ENCODE data around the gene CNTNAP2. TPM values are rescaled to one million over a fixed set of nuclear protein-coding genes. Genes with fewer than 3 reads are reported as not detected.
"Not testable (repeated sequence)": the region's sequence is repeated elsewhere in the genome, so short reads cannot be mapped to it uniquely, and the experiment has no call there.

The CNTNAP2 gene
- total and polyA plus RNA-seq, 2 experiments from 2014 or later: not detected

DNA sequence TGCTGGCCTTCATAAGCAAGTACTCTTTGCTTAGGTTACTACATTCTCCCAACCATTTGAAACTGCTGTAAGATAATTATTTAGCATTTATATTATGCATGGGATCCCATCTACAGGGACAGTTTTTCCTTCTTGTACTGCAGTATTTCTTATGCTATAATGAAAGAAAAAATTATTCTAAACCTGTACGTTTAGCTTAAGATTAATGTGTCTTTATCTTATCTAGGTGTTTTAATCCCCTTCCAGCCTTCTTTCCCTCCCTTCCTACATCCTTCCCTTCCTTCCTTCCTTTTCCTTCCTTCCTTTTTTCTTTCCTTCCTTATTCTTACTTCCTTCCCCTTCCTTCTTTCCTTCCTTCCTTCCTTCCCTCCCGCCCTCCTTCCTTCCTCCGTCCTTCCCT lies 778.3 kb downstream of the CNTNAP2 start:
- Histone ChIP-seq H3K79me2 (ENCODE audit: insufficient read depth) (no peaks in the 10 kb centered on the region), H3K4me2 (ENCODE audit: unreplicated experiment) (no peak overlapping the region), H4K20me1 (ENCODE audit: insufficient read depth) (no peaks in the 10 kb centered on the region), H3K4me1 (ENCODE audit: insufficient read depth) (no peaks in the 10 kb centered on the region), H3K27me3 (replicated peaks; ENCODE audit: insufficient read depth) (no peaks in the 10 kb centered on the region), H3K27ac (no peak overlapping the region), H3F3A (ENCODE audit: insufficient read depth) (no peaks in the 10 kb centered on the region), H3K9ac (no peak overlapping the region), H3K4me3 (no peak overlapping the region), H3K9me3 (ENCODE audit: low read depth) (no peaks in the 10 kb centered on the region), H2AFZ (no peak overlapping the region), H3K9me2 (ENCODE audit: insufficient read depth) (no peaks in the 10 kb centered on the region), H3K36me3 (ENCODE audit: low read depth) (no peaks in the 10 kb centered on the region)
- in situ Hi-C loops (cut with MboI): no loop called here
- no peak for TF ChIP-seq EZH2phosphoT487 (IDR thresholded peaks at IDR 0.05; ENCODE audit: insufficient read depth, low read depth)
- TF ChIP-seq EZH2 (IDR thresholded peaks at IDR 0.05; ENCODE audit: insufficient read depth, poor library complexity, severe bottlenecking): no peak
- 37 to 62% methylated on average over 3 of the region's 3 CpGs for WGBS, 2 experiments (ENCODE audit: low coverage in 1 of 2, low lambda C conversion rate in 2 of 2, missing lambda C conversion rate in 2 of 2)
- DNase-seq: no peak

DNA sequence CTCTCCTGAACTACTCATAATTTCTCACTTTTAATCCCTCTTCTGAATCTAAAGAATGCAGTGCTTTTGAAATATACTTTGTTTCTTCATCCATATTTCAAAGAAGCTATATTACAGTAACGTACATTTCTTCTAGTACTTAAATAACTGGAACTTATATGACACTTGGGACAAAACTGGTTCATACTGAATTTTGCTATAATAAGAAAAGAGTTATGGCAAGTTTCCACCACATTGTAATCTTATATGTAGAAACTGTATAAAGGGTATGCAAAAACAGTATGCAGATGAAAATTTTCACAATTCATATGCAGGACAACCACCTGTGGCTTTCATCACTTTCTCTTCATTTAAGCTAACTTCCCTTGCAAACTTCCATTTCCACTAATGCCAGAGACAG lies 785.7 kb downstream of the CNTNAP2 start:
- Histone ChIP-seq H3K9me2 (ENCODE audit: insufficient read depth) (no peaks in the 10 kb centered on the region), H3K4me2 (ENCODE audit: unreplicated experiment) (no peak overlapping the region), H3K9me3 (ENCODE audit: low read depth) (no peaks in the 10 kb centered on the region), H3K27me3 (replicated peaks; ENCODE audit: insufficient read depth) (no peaks in the 10 kb centered on the region), H4K20me1 (ENCODE audit: insufficient read depth) (no peaks in the 10 kb centered on the region), H3K4me3 (no peak overlapping the region), H3K79me2 (ENCODE audit: insufficient read depth) (no peaks in the 10 kb centered on the region), H3K36me3 (ENCODE audit: low read depth) (no peaks in the 10 kb centered on the region), H3K9ac (no peak overlapping the region), H2AFZ (no peak overlapping the region), H3K4me1 (ENCODE audit: insufficient read depth) (no peaks in the 10 kb centered on the region), H3K27ac (no peak overlapping the region), H3F3A (ENCODE audit: insufficient read depth) (no peaks in the 10 kb centered on the region)
- WGBS, 2 experiments (ENCODE audit: low coverage in 1 of 2, low lambda C conversion rate in 2 of 2, missing lambda C conversion rate in 2 of 2): 15 to 29% methylated on average over 1 of the region's 1 CpG
- no peak for TF ChIP-seq EZH2 (IDR thresholded peaks at IDR 0.05; ENCODE audit: insufficient read depth, poor library complexity, severe bottlenecking)
- TF ChIP-seq EZH2phosphoT487 (IDR thresholded peaks at IDR 0.05; ENCODE audit: insufficient read depth, low read depth): no peak
- in situ Hi-C loops (cut with MboI): no loop called here
- DNase-seq: no peak

DNA sequence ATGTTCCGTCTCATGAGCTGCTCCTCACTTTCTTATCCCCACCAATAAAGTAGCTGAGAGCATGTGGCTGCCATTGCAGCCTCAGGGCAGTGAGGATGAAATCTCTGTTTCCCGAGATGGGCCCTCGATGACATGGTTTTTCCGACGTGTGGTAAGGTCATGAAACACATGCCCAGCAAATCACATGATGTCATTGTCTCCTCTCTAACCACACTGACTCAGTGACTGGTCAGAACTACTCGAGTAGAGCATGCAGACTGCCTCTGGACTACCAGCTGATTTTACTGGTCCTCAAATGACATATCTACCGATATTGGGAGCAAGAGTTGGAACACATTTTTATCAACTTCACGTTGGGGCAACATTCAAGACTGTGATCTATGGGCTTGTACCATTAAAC lies 786.1 kb downstream of the CNTNAP2 start:
- no peaks in the 10 kb centered on the region for H3K79me2 ChIP-seq (ENCODE audit: insufficient read depth)
- no peaks in the 10 kb centered on the region for H4K20me1 ChIP-seq (ENCODE audit: insufficient read depth)
- no peaks in the 10 kb centered on the region for H3K9me2 ChIP-seq (ENCODE audit: insufficient read depth)
- peak; percentile 1 for DNase-seq
- WGBS, 2 experiments (ENCODE audit: low coverage in 1 of 2, low lambda C conversion rate in 2 of 2, missing lambda C conversion rate in 2 of 2): 23 to 25% methylated on average over 8 of the region's 8 CpGs
- H3F3A ChIP-seq (ENCODE audit: insufficient read depth): no peaks in the 10 kb centered on the region
- no peak overlapping the region for H3K9ac ChIP-seq
- in situ Hi-C loops (cut with MboI): no loop called here
- no peaks in the 10 kb centered on the region for H3K27me3 ChIP-seq (replicated peaks; ENCODE audit: insufficient read depth)
- H2AFZ ChIP-seq: no peak overlapping the region
- TF ChIP-seq EZH2 (IDR thresholded peaks at IDR 0.05; ENCODE audit: insufficient read depth, poor library complexity, severe bottlenecking) (no peak), EZH2phosphoT487 (IDR thresholded peaks at IDR 0.05; ENCODE audit: insufficient read depth, low read depth) (no peak)
- no peak overlapping the region for H3K4me2 ChIP-seq (ENCODE audit: unreplicated experiment)
- no peaks in the 10 kb centered on the region for H3K9me3 ChIP-seq (ENCODE audit: low read depth)
- H3K27ac ChIP-seq: no peak overlapping the region
- H3K4me1 ChIP-seq (ENCODE audit: insufficient read depth): no peaks in the 10 kb centered on the region
- no peaks in the 10 kb centered on the region for H3K36me3 ChIP-seq (ENCODE audit: low read depth)
- no peak overlapping the region for H3K4me3 ChIP-seq

DNA sequence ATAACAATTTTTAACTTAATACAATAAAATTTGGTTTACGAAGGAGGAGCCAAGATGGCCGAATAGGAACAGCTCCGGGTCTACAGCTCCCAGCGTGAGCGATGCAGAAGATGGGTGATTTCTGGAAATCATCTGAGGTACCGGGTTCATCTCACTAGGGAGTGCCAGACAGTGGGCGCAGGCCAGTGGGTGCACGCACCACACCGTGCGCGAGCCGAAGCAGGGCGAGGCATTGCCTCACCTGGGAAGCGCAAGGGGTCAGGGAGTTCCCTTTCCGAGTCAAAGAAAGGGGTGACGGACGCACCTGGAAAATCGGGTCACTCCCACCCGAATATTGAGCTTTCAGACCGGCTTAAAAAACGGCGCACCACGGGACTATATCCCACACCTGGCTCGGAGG lies 789.1 kb downstream of the CNTNAP2 start:
- H2AFZ ChIP-seq; H3K4me2 ChIP-seq (ENCODE audit: unreplicated experiment); in situ Hi-C loops (cut with MboI); H4K20me1 ChIP-seq (ENCODE audit: insufficient read depth); H3K79me2 ChIP-seq (ENCODE audit: insufficient read depth); H3K4me1 ChIP-seq (ENCODE audit: insufficient read depth); H3K9me3 ChIP-seq (ENCODE audit: low read depth); H3K9ac ChIP-seq; H3F3A ChIP-seq (ENCODE audit: insufficient read depth); DNase-seq; H3K27ac ChIP-seq; H3K27me3 ChIP-seq (replicated peaks; ENCODE audit: insufficient read depth); H3K9me2 ChIP-seq (ENCODE audit: insufficient read depth); H3K4me3 ChIP-seq; H3K36me3 ChIP-seq (ENCODE audit: low read depth): not testable (repeated sequence)
- 73 to 79% methylated on average over 22 of the region's 24 CpGs for WGBS, 2 experiments (ENCODE audit: low coverage in 1 of 2, low lambda C conversion rate in 2 of 2, missing lambda C conversion rate in 2 of 2)

GRCh38 chr7:146922782-146923181 lies 806.2 kb downstream of the CNTNAP2 start:
- Histone ChIP-seq H3K79me2 (ENCODE audit: insufficient read depth) (no peaks in the 10 kb centered on the region), H4K20me1 (ENCODE audit: insufficient read depth) (no peaks in the 10 kb centered on the region), H3K27ac (no peak overlapping the region), H2AFZ (no peak overlapping the region), H3K9me3 (ENCODE audit: low read depth) (no peaks in the 10 kb centered on the region), H3F3A (ENCODE audit: insufficient read depth) (no peaks in the 10 kb centered on the region), H3K27me3 (replicated peaks; ENCODE audit: insufficient read depth) (no peaks in the 10 kb centered on the region), H3K36me3 (ENCODE audit: low read depth) (no peaks in the 10 kb centered on the region), H3K4me1 (ENCODE audit: insufficient read depth) (no peaks in the 10 kb centered on the region), H3K9ac (no peak overlapping the region), H3K4me3 (no peak overlapping the region), H3K4me2 (ENCODE audit: unreplicated experiment) (no peak overlapping the region), H3K9me2 (ENCODE audit: insufficient read depth) (no peaks in the 10 kb centered on the region)
- TF ChIP-seq EZH2 (IDR thresholded peaks at IDR 0.05; ENCODE audit: insufficient read depth, poor library complexity, severe bottlenecking): no peak
- no peak for TF ChIP-seq EZH2phosphoT487 (IDR thresholded peaks at IDR 0.05; ENCODE audit: insufficient read depth, low read depth)
- WGBS, 2 experiments (ENCODE audit: low coverage in 1 of 2, low lambda C conversion rate in 2 of 2, missing lambda C conversion rate in 2 of 2): 7% methylated on average over 2 of the region's 2 CpGs
- DNase-seq: no peak
- in situ Hi-C loops (cut with MboI): no loop called here

All from GM23248 (cell line).